ENCODE measurements around the gene CTCF.
"Not testable (repeated sequence)": the region's sequence is repeated elsewhere in the genome, so short reads cannot be mapped to it uniquely, and the experiment has no call there.

The CTCF gene, protein sequence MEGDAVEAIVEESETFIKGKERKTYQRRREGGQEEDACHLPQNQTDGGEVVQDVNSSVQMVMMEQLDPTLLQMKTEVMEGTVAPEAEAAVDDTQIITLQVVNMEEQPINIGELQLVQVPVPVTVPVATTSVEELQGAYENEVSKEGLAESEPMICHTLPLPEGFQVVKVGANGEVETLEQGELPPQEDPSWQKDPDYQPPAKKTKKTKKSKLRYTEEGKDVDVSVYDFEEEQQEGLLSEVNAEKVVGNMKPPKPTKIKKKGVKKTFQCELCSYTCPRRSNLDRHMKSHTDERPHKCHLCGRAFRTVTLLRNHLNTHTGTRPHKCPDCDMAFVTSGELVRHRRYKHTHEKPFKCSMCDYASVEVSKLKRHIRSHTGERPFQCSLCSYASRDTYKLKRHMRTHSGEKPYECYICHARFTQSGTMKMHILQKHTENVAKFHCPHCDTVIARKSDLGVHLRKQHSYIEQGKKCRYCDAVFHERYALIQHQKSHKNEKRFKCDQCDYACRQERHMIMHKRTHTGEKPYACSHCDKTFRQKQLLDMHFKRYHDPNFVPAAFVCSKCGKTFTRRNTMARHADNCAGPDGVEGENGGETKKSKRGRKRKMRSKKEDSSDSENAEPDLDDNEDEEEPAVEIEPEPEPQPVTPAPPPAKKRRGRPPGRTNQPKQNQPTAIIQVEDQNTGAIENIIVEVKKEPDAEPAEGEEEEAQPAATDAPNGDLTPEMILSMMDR

DNA sequence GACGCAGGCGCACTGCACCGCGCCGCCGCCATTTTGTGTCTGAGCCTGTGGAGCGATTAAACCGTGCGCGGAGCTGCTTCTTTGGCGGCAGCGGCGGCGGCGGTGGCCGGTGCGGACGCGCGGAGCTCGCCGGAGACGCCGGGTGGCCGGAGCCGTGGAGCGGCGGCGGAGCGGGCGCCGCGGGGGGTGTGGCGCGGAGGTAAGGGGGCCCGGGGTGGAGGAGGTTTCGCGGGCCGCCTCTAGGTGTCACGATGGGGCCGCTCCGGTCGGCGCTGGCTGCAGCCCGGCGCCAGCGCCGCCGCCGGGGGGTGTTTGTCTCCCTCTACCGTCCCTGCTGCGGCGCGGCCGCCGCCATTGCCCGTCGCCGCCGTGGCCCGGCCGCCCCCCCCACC lies at the start of gene CTCF:
Gene CTCF (plus strand): TSS at position 1 of the 392 bp plus-strand sequence. CDS start 48,307 bp downstream, outside the sequence.
- DNase-seq (ENCODE audit: low read depth) = peak; percentile 77

DNA sequence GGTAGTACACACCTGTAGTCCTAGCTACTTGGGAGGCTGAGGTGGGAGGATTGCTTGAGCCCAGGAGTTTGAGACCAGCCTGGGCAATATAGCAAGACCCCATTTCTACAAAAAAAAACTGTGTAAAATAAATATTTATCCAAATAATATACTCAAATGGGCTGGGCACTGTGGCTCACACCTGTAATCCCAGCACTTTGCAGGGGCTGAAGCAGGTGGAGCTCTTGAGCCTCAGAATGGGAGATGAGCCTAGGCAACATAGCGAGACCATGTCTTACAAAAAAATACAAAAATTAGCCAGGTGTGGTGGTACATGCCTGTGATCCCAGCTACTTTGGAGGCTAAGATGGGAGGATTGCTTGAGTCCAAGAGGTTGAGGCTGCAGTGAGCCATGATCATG lies 48.4 kb upstream of the CTCF start:
- not testable (repeated sequence) for DNase-seq (ENCODE audit: low read depth)

DNA sequence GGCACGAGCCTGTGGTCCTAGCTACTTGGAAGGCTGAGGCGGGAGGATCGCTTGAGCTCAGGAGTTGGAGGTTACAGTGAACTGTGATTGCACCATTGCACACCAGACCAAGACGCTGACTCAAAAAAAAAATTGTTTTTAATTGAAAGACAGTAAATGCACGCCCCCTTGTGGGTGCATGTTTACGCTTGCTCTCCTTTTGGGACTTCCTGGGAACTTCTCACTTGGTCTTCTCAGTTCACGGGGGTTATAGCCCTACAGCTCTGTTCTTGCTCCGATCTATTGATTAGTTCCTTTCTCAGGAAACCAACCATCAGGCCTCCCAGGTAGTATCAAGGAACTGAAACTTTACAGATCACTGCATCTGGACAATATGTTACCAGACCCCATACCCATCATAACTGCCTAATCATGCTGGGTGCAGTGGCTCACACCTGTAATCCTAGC lies 47.9 kb upstream of the CTCF start:
- peak; percentile 65 for DNase-seq (ENCODE audit: low read depth)

DNA sequence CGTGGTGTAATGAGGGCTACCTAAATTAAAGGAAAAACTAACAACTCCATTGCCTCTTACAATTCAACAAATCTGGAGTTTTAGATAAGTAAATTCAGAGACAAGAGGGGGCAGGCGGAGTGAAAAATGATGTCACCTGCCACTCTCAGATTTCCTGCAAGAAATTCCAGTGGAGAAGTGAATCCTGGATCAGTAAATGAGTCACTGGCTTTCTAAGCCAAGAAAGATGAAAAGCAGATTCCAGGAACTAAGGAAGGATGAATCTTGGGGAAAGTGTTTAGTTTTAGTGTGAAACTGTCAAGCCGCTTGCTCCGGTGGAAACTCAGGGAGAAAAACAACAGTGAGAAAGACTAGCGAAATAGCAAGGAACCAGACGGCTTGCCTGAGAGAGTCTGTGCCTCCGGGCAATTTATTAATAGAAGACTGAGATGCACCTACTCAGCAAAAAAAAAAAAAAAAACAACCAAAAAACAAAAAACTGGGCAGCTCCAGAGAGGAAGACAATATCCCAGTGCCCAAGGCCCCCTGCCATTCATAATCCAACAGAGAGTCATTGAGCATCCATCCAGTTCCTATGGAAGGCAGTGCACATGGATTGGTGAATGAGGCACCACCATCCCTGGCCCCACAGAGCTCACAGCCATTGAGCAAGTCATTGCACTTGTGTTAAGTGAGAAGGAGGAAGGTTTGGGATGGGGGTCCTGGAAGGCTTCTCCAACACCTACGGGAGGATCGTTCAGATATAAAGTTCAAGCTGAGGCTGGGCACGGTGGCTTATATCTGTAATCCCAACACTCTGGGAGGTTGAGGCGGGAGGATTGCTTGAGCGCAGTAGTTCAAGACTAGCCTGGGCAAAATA lies 45.8 kb upstream of the CTCF start:
- no peak for DNase-seq (ENCODE audit: low read depth)

DNA sequence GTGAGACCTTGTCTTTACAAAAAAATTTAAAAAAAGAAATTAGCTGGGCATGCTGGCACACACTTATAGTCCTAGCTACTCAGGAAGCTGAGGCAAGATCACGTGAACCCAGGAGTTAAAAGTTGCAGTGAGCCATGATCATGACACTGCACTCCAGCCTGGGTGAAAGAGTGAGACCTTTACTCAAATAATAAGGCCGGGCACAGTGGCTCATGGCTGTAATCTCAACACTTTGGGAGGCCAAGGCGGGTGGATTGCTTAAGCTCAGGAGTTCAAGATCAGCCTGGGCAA lies 45.2 kb upstream of the CTCF start:
- no peak for DNase-seq (ENCODE audit: low read depth)

DNA sequence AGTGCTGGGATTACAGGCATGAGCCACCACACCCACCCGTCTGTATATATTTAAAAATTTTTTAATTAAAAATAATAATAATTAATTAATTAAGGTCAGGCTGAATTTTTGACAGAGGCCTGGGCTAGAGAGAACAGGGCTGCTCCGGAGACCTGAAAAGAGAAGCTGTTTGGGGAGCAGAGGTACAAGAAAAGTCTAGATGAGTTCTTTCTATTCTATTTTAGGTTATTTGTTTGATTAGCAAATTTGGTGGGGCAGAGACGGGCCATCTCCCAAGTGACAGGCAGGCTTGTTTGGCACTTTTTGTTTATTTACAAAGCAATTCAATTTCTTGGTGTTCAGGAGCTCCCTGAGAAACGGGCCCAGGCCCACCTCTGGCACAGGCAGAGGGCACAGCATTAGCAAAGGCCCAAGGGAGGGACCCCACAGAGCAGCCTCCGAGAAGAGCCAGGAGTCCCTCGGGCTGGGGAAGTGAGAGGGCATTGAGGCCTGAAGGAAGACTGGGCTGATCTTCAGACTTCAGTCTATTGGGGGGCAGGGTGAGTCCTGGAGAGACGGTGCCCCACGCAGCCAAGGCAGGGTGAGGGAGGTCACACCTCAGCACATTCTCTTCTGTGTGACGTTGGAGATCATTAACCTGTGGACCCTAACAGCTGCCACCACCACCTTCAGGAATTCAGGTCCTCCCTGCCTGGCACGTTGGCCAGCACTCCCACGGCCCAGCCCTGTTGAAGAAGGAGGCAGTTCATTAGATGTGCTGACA lies 44.5 kb upstream of the CTCF start:
- DNase-seq (ENCODE audit: low read depth) = no peak

DNA sequence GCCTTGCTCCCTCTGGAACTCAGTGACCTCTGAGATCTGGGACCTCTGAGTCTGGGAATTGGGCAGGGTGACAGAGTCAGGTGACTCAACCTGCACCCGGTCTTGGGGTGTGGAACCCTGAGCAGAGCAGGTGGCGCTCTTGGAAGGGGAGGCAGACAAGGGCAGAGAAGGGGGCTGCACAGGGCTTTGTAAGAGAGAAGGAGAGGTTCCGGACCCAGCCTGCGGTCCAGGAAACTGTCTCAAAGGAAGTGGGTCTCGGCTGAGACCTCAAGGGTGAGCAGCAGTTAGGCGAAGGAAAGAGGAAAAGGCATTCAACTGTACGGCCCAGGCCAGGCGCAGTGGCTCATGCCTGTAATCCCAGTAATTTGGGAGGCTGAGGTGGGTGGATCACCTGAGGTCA lies 43.6 kb upstream of the CTCF start:
- no peak for DNase-seq (ENCODE audit: low read depth)

DNA sequence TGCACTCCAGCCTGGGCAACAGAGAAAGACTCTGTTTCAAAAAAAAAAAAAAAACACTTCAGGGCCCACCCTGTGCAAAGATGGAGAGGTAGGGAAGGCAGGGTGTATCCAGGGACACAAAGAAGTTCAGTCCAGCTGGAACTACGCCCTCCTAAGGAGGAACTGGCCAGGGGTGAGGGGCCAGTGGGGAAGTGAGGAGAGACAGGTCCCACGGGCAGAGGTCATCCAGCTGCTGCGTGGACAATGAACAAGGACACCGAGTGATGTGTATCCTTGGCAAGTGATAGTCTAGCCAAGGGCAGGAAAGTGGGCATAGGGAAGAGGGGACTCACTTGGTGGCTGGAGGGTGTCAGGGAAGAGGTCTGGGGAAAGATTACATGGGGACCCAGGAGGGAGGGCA lies 43.1 kb upstream of the CTCF start:
- no peak for DNase-seq (ENCODE audit: low read depth)

DNA sequence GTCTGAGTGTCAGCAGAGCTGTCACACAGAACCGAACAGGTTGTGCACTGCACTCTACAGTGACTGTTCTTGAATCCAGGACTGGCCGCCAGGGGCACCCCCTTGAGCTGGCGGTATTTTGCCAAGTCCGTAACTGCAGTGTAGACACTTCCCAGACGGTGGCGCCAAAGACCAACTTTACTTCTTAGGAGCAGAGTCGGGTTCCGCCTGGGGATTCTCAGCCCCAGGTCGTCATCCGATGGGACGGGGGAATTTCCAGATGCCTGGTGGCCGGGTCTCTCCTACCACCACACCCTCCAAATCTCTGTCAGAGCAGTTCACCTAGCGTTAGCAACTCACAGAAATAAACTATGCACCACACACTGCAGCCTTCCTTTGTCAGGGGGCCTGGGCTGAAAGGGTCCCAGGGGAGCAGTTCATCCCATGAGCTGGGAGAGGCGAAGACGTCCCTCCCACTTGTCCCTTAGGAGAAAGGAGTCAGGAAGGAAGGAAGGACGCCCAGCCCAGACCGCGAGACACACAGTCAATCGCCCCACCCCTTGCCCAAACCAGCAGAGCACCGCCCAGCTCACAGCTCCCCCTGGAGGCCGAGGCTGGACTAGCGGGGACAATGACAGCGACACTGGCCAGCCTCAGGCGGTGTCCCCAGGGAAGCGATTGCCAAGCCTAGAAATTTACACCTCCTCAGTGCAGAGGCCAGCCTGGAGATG lies 41.1 kb upstream of the CTCF start:
- peak; percentile 94 for DNase-seq (ENCODE audit: low read depth)

DNA sequence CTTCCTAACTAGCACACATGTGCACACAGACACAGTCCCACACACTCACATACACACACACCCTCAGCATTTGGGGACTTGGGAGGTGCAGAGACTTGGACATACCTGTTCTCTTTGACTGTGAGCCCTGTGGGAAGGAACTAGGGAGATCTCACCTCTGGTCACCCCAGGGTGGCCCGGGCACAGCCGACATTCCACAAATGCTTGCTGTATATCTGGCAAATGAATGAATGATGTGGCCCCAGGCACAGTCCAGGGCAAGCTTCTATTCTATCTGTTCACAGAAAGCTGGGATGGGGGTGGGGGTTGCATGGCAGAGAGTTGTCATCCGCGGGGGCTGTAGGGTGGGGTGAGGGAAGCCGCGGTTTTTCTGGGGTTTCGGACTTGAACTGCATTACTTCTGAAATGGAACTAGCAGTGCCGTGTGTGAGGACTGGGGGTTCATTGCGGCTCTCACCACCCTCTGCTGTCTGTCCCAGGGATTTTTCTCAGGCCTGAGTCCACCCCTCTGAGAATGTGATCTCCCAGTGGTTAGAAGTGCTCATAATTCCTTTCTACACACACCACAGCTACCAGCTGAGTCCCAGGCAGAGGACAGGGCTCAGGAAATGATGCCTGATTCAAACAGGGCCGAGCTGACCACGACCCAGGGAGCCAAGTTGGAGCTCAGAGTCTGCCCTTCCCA lies 37.0 kb upstream of the CTCF start:
- no peak for DNase-seq (ENCODE audit: low read depth)

DNA sequence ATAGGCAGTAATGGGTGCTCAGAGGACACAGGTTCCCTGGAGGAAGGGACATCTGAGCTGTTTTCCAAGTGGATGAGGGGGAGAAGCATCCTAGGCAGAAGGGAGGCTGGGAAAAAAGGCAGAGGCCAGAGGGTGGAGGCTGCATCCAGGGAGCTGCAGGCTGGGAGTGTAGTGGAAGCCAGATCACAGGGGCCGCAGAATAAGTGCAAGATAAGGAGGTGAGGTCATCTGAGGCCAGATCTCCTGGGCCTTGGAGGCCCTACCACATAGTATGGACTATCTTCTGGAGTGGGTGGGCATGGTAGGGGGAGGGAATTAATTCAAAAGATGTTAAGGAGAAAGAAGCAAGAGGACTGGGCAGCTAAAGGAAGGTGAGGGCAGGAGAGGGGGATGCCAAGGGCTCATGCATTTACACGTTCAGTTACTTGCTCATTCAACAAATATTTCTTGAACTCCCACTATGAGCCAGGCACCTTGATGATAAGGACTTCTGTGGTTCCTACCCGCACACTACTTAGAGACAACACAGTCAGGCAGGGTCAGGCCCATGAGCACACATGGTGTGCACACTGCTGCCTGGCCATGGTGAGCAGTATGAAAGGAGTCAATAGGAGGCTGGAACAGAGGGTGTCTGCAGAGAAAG lies 36.1 kb upstream of the CTCF start:
- DNase-seq (ENCODE audit: low read depth) = no peak

DNA sequence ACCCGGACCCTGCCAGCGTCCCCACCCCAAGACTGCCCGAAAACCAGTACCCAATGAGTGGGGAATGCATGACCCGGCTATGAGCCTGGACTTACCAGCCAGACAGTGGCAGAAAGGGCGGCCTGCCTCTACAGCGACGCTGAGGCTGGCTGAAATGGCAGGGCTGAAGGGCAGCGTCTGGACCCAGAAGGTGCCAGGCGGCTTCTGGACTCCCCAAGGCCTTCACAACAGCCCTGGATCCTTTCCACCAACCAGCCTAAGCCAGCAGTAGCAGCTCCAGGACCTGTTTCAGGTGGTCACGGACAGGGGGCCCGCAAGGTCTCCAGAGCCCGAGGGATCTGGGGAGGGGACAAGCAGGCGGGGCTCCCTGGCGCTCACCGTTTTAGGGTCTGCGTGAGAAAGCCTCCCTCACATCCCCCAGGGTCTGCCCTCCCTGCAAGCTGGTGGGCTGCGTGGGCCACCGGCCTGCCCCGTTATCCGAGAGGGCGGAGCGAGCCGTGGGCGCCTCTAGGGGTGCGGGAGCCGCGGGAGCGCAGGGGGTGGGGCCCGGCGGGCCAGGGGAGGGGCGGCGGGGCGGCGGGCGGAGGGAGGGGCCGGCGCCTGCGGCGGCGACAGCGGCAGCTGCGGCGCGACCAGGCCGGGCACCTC lies 34.0 kb upstream of the CTCF start, which contains the start of gene RIPOR1:
Gene RIPOR1 (plus strand): TSS at position 608 of the 648 bp plus-strand sequence. CDS start 9,618 bp downstream, outside the sequence.
- peak; percentile 31 for DNase-seq (ENCODE audit: low read depth)

DNA sequence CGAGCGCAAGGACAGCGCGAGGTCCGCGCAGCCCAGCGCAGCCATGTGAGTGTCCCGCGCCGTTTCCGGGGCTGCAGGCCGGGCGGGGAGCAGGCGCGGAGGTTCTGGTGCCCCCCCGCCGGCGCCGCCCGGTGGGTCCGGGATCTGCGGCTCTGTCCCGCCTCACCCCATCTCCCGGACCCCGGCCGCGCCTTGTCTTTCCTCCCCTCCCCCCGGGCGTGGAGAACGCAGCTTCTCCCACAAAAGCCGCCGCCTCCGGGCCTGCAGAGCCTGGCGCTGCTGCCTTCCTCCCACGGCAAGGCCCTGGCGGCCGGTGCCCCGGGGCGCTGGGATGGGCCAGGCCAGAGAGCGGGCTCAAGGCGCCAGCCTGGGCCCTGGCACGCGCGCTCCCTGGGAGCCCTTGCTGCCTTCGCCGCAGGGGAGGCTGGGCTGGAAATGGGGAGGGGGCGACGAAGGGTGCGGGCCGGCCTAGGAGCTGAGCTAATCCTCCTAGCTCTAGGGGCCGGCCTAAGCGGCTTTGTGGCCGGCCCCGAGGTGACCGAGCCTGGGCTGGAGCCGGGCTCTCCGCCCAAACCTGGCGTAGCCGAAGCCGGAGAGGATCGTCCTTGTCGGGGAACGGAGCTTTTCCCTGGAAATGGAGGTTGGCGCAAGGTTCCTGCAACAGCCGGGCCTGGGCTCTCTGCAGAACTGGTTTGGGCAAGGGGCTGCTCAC lies 33.3 kb upstream of the CTCF start:
- no peak for DNase-seq (ENCODE audit: low read depth)

DNA sequence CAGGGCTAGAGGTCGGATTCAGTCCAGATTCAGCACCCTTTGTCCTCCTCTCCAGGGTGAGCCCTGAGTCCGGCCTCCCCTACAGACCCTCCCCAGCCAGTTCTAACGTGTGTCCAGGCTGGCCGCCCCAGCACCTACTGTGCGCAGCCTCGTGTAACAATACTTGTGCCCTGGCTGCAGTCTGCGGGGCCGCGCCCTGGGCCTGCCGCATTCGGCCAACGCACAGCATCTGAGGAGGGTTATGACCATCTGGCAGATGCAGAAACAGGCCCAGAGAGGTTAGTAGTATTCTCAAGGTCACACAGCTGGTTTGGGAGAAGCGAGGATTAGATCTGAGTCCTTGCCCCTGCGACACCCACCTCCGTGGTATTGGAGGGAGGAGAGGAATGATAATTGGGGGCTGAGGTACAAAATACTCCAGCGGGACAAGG lies 32.7 kb upstream of the CTCF start:
- no peak for DNase-seq (ENCODE audit: low read depth)

DNA sequence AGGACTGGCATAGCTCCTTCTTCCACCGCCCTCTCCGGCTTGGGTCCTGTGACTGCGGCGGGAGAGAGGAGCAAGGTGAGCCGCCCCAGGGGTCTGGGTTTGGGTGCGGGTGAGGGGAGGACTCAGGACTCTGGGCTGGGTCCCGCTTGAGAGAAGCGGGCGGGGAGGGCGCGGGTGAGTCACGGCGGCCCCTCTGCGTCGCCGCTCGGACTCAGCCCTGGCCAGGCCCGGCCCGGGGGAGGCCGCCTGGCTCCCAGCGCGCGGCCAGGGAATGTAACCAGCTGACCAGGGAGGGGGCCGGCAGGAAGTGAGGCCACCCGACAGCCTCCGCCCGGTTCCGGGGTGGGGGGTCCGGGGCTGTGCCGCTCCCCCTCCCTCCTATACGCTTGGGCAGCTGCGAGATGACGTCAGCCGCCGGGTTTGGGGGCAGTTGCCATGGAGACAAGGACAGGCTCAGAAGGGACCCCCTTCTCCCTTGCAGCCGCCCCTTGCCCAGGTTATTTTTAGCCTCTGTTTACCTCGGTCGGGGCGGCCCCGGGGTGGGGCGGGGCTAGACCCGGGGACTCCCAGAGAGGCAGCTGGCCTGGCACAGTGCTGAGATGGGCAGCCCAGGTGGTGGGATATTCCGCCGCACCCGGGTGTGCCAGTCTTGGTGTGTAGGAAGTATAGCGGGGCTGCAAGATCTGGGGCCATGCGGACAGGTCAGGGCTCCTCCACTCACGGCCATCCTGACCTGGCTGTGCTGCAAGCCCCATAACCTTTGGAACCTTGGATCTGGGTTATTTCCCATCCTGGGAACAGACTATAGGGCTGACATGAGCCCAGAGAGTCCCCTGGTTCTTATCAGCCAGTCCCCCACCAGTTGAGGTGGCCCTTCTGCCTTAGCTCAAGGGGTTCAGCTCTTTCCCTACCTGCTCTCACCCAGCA lies 32.0 kb upstream of the CTCF start:
- no peak for DNase-seq (ENCODE audit: low read depth)

DNA sequence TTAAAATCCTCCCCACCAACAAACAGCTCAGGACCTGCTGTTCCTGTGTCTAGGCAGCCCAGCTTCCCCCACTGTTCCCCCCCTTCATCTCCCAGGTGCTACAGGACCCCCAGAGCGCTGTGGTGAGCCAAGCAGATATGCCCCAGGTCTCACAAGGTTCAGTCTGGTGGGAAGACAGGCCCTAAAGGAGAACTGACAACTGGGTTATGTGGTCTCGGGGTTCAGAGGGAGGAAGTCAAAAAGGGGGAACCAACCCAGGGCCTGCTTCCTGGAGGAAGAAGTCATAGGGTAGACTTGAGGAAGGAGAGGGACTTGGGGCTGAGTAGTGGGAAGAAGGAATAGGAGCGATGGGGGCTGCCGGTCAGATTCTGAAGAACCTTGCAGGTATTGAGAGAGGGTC lies 31.1 kb upstream of the CTCF start:
- no peak for DNase-seq (ENCODE audit: low read depth)

DNA sequence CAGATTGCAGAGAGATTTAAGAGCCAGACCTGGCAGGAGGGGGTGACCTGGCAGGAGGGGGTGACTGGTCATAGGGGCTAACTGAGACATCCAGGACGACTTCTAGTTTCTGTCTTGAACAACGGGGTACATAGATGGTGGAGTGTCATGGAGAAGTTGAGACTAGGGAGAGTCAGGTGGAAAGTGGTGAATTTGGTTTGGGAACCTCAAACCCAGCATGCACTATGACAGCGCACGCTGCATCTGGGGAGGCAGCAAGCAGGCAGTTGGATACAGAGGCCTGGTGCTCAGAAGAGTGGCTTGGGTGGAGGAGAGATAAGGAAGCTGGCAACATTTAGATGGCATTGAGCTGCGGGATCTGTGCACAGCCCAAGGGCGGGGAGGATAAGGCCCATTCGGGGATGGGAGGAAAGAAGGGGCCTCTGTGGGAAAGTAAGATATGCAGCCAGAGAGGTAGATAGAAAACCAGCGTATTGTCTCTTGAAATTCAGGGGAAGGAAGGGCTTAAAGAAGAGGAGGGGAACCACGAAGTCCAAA lies 29.2 kb upstream of the CTCF start:
- DNase-seq (ENCODE audit: low read depth) = no peak

All from activated T-helper 9 cell treated with anti-CD3 and anti-CD28 coated beads, Interleukin-2, amount 50 U/mL, for 16 hours (primary cell).